ENCODE results near the gene PLXDC2.

Gene PLXDC2

DNA sequence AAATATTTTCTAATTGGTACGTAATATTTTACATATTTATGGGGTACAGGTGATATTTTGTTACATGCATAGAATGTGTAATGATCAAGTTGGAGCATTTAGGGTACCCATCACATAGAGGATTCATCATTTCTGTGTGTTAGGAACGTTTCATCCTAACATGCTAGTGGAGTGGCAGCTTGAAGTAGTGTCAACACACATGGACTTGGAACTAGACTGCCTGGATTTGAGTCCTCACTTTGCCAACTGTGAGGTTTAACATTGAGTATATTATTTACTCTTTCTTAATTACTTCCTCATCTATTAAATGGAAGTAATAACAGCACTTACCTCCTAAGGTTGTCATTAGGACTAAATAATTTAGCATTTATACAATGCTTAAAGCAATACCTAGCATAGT is 241.9 kb downstream of the PLXDC2 start:
- no peak overlapping the region for H3K9ac ChIP-seq (ENCODE audit: low read depth, low read length)
- H4K20me1 ChIP-seq (ENCODE audit: insufficient read depth, low read length), result no peaks in the 10 kb centered on the region
- H3K9me3 ChIP-seq (ENCODE audit: insufficient read depth, low read length, severe bottlenecking), result no peaks in the 10 kb centered on the region
- H3K36me3 ChIP-seq (ENCODE audit: insufficient read depth, low read length), result no peaks in the 10 kb centered on the region
- no peak overlapping the region for H3K4me3 ChIP-seq (ENCODE audit: low read depth in 1 of 2, low read length in 2 of 2)
- H3K4me1 ChIP-seq (ENCODE audit: insufficient read depth, low read length), result no peaks in the 10 kb centered on the region
- H3K79me2 ChIP-seq (ENCODE audit: insufficient read depth, low read length), result no peaks in the 10 kb centered on the region
- no peaks in the 10 kb centered on the region for H3K27me3 ChIP-seq (ENCODE audit: insufficient read depth, low read length, poor library complexity)
- H3K27ac ChIP-seq (ENCODE audit: low read length), result no peak overlapping the region
- ATAC-seq (ENCODE audit: insufficient read depth, low read depth), result no peak
- TF ChIP-seq, protein P1, sequence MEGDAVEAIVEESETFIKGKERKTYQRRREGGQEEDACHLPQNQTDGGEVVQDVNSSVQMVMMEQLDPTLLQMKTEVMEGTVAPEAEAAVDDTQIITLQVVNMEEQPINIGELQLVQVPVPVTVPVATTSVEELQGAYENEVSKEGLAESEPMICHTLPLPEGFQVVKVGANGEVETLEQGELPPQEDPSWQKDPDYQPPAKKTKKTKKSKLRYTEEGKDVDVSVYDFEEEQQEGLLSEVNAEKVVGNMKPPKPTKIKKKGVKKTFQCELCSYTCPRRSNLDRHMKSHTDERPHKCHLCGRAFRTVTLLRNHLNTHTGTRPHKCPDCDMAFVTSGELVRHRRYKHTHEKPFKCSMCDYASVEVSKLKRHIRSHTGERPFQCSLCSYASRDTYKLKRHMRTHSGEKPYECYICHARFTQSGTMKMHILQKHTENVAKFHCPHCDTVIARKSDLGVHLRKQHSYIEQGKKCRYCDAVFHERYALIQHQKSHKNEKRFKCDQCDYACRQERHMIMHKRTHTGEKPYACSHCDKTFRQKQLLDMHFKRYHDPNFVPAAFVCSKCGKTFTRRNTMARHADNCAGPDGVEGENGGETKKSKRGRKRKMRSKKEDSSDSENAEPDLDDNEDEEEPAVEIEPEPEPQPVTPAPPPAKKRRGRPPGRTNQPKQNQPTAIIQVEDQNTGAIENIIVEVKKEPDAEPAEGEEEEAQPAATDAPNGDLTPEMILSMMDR (IDR thresholded peaks at IDR 0.05; ENCODE audit: borderline replicate concordance, extremely low read depth, low read length, poor library complexity, severe bottlenecking), result no peak
- TF ChIP-seq EZH2 (IDR thresholded peaks at IDR 0.05; ENCODE audit: borderline replicate concordance, low read depth, low read length, severe bottlenecking), result no peak
- DNase-seq, result no peak
- H3K4me2 ChIP-seq (ENCODE audit: insufficient read depth, low read length), result no peak overlapping the region
- no peak overlapping the region for H2AFZ ChIP-seq (ENCODE audit: low read depth, low read length)

DNA sequence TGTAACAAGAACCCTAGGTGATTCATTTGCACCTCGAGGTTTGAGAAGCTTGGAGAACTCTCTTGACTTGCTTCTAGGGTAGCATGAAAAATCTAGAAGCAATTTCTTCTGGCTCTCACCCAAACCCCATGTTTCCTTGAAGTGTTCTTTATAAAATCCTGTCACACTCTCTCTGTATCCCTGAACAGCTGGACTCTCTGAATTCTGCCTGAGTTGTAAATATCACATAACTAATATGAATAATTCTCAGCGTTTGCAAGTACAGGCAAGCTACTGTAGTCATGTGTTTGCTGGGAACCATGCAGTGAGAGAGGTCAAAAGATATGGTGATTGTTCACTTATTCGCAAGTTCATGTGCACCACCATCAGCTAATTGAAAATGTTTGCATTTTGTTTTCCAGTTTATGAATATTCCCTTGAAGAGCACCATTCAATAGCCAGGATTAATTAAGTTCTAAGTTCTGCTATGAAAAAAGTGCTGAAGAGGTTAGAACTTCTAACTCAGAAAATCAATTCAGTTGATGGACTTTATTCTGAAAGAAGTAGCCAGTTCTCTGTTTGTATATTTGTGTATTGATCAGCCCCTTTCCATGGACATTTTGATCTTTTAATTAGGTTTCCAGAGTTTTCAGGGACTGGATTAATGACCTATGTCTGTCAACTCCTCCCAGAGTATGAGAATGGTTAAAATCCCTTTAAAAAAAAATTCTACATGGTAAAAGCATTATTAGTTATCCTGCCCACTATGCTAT is 243.0 kb downstream of the PLXDC2 start:
- H3K27ac ChIP-seq (ENCODE audit: low read length), result no peak overlapping the region
- ATAC-seq (ENCODE audit: insufficient read depth, low read depth), result no peak

DNA sequence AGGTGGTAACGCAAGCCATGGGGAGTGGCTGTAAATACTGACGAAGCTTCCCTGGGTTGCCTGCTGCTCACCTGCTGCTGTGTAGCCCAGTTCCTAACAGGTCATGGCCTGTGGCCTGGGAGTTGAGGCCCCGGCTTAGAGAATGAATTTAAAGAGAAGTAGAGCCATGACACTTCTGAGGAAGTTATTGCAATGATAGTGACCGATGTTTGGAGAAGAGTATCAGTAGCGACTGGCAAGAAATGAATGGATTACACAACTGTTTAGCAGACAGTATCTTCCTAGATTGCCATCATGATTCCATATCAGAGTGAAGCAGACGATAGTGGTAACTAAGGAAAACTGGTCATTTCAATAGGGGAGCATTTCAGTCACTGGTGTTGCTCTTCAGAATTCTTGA is 249.6 kb downstream of the PLXDC2 start:
- Histone ChIP-seq H3K4me2 (ENCODE audit: insufficient read depth, low read length) (no peak overlapping the region), H3K27me3 (ENCODE audit: insufficient read depth, low read length, poor library complexity) (no peaks in the 10 kb centered on the region), H3K27ac (ENCODE audit: low read length) (no peak overlapping the region), H3K4me3 (ENCODE audit: low read depth in 1 of 2, low read length in 2 of 2) (no peak overlapping the region), H2AFZ (ENCODE audit: low read depth, low read length) (no peak overlapping the region), H3K79me2 (ENCODE audit: insufficient read depth, low read length) (no peaks in the 10 kb centered on the region), H3K9ac (ENCODE audit: low read depth, low read length) (no peak overlapping the region), H3K36me3 (ENCODE audit: insufficient read depth, low read length) (no peaks in the 10 kb centered on the region), H3K9me3 (ENCODE audit: insufficient read depth, low read length, severe bottlenecking) (no peaks in the 10 kb centered on the region), H3K4me1 (ENCODE audit: insufficient read depth, low read length) (no peaks in the 10 kb centered on the region), H4K20me1 (ENCODE audit: insufficient read depth, low read length) (no peaks in the 10 kb centered on the region)
- DNase-seq, result no peak
- TF ChIP-seq, protein P1 (IDR thresholded peaks at IDR 0.05; ENCODE audit: borderline replicate concordance, extremely low read depth, low read length, poor library complexity, severe bottlenecking), result no peak
- TF ChIP-seq EZH2 (IDR thresholded peaks at IDR 0.05; ENCODE audit: borderline replicate concordance, low read depth, low read length, severe bottlenecking), result no peak
- no peak for ATAC-seq (ENCODE audit: insufficient read depth, low read depth)

More for the DNA sequence above, 243.0 kb downstream of the PLXDC2 start:
- Histone ChIP-seq H3K79me2 (ENCODE audit: insufficient read depth, low read length) (no peaks in the 10 kb centered on the region), H3K9ac (ENCODE audit: low read depth, low read length) (no peak overlapping the region), H3K4me2 (ENCODE audit: insufficient read depth, low read length) (no peak overlapping the region), H3K9me3 (ENCODE audit: insufficient read depth, low read length, severe bottlenecking) (no peaks in the 10 kb centered on the region), H2AFZ (ENCODE audit: low read depth, low read length) (no peak overlapping the region), H3K4me1 (ENCODE audit: insufficient read depth, low read length) (no peaks in the 10 kb centered on the region), H3K36me3 (ENCODE audit: insufficient read depth, low read length) (no peaks in the 10 kb centered on the region), H4K20me1 (ENCODE audit: insufficient read depth, low read length) (no peaks in the 10 kb centered on the region), H3K27me3 (ENCODE audit: insufficient read depth, low read length, poor library complexity) (no peaks in the 10 kb centered on the region), H3K4me3 (ENCODE audit: low read depth in 1 of 2, low read length in 2 of 2) (no peak overlapping the region)
- no peak for TF ChIP-seq EZH2 (IDR thresholded peaks at IDR 0.05; ENCODE audit: borderline replicate concordance, low read depth, low read length, severe bottlenecking)
- TF ChIP-seq, protein P1 (IDR thresholded peaks at IDR 0.05; ENCODE audit: borderline replicate concordance, extremely low read depth, low read length, poor library complexity, severe bottlenecking), result no peak
- no peak for DNase-seq

All from DND-41 (cell line).